ENCODE measurements around the gene LRRK1.

Gene LRRK1

DNA sequence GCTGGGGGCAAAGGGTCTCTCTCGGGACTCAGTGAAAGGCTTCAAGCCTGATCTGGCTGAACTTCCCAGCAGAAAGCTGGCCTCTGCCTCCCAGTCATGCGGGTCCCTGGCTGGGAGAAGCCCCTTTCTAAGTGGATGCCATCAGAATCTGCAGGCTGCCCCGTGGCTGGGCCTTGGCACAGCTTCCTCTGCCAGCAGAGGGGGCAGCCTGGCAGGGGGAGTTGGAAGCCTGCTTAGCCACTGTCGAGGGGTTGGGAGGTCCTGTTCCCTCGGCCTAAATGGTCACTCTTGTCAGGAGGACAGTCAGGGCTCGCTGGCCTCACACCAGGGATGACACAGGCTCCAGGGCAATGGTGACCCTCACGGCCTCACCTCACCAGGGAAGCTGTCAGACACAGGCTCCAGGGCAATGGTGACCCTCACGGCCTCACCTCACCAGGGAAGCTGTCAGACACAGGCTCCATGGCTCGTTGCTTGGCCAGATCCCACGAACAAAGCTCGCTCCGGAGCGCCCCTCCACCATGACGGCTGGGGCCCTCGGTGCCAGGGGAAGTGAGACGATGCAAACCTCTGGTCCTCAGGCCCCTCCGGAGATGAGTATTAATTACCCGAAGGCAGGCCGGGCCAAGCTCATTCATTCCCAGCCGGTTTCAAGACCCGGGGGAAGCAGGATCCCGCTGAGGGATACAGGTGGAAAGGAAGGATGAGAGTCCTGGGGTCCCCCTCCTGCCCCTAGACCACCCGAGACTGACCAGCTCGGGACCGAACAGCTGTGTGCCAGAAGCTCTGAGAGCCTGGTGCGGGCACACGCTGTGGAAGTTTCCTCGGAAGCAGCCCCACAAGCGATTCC, 181.7 kb downstream of the LRRK1 start:
- no peak for DNase-seq

DNA sequence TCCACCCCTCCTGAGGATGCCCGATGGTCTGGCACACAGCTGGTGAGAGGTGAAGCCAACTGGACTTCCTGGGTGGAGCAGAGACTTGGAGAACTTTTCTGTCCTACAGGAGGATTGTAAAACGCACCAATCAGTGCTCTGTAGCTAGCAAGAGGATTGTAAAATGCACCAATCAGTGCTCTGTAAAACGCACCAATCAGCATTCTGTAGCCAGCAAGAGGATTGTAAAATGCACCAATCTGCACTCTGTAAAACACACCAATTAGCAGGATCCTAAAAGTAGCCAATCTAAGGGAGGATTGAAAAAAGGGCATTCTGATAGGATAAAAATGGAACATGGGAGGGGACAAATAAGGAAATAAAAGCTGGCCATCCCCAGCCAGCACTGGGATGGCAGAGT, 182.5 kb downstream of the LRRK1 start:
- no peak for DNase-seq

DNA sequence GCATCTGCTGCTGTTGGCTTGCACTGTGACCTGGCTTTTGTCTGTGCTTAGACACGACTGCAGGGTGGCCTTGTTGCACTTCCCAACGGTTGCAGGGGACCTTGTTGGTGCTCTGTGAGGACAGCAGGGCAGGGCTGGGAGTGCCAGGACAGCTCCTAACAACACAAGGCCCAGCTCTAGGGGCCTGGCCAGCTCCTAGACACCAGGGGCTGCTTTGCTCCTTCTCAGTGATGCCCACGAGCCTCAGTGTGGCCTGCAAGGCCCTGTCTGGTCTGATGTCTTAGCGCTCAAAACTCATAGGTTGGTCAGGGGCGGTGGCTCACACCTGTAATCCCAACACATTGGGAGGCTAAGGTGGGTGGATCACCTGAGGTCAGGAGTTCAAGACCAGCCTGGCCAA, 183.6 kb downstream of the LRRK1 start:
- no peak for DNase-seq

DNA sequence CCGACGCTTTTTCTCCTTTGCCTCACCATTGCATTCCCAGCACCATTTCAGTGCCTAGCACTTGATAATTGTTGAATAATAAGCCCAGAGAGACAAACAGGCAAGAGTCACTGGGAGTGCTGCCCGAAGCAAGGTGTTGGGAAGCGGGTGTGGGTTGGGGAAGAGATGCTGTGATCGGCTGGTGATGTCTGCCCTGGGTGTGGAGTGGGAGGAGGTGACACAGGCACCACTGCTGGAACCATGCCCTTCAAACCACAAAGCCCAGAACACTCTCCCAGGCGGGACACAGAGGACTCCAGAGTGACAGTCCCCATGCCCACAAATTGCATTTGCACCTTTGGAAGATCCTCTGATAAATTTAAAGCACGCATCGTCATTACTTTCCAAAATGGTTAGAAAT, 184.4 kb downstream of the LRRK1 start:
- DNase-seq = no peak

DNA sequence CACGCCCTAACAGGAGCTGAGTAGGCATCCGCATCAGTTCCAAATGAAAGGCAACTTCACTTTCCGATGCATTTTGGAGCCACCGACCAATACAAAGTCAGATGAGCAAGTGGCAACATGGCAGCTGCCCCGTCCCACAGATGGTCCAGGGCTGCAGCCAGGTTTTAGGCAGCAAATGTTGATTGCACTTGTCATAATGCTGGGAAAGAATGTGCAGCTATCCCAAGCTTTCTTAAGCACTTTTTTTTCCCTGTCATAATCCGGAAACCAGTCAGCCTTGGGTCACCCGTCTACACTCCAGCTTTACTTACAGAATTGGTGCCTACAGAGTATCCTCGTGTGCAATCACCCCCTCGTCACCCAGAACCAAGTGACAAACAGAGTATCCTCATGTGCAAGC, 185.0 kb downstream of the LRRK1 start:
- no peak for DNase-seq

DNA sequence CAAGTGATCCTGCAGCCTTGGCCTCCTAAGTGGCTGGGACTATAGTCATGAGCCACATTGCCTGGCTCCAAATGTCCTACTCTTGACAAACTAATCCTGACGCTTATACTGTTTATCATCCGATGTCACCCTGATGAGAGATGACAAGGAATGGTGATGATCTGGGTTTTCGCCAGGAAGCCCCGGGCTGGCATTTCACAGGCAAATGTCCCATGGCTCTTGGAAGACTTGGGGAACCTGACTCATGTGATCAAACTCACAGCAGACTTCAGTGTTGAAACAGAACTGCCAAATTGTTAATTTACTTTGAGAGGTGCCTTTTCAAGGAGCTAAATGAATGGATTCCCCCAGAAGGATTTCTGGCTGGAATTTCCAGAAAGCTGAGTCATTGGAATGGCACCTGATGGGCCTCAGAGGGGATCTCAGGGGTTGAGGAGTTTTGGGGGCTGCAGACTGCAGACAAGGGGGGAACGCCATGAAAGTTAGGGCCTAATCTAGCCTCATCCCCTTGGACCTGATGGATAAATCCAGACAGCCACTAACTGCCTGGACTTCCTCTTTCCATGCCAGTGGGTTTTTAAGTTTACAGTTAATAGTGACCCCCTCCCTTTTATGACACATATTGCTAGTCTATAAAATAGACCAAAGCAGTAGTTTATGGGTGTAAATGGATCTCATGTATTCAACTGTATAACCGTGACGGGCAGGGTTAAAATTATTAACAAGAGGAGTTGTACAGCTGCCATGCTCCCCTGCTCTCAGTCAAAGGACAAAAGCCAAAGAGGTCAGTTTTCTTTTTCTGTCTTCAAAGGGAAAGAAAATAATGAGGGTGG, 186.1 kb downstream of the LRRK1 start:
- no peak for DNase-seq

DNA sequence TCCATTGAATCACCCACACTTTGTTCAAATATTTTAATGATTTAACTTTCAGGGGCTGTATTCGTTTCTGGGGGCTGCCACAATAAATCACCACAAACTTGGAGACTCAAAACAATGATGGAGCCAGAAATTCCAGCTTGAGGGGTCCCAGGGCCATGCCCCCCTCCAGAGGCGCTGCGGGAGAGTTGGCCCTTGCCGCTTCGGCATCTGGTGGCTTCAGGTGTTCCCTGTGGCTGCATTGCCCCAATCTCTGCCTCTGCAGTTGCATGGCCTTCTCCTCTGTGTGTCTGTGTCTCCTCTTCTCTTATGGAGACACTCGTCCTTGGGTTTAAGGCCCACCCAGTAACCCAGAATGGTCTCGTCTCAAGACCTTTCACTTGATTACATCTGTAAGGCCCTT, 187.9 kb downstream of the LRRK1 start:
- no peak for DNase-seq

DNA sequence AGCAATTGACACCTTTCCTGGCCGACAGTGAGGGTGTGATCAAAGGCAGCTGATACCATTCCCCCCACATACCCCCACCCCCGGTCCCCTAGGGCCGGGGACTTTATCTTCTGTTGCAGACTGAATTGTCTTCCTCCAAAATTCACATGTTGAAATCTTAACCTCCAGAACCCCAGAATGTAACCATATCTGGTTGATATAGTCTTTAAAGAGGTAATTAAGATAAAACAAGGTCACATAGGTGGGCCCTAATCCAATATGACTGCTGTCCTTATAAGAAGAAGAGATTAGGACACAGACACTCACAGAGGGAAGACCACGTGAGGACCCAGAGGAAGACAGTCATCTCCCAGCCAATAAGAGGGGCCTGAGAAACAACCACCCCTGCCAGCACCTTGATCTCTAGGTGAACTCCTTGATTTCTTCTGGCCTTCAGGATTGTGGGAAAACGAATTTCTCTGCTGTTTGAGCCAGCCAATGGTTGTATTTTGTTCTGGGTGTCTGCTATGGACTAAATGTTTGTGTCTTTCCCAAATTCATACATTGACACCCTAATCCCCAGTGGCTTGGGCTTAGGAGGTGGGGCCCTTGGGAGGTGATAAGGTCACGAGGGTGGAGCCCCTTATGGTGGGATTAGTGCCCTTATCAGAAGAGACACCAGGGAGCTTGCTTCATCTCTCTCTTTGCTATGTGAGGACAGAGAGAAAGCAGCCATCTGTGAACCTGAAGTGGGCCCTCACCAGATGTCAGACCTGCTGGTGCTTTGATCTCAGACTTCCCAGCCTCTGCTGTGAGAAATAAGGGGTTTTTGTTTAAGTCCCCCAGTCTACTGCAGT, 188.7 kb downstream of the LRRK1 start:
- peak; percentile 55 for DNase-seq

DNA sequence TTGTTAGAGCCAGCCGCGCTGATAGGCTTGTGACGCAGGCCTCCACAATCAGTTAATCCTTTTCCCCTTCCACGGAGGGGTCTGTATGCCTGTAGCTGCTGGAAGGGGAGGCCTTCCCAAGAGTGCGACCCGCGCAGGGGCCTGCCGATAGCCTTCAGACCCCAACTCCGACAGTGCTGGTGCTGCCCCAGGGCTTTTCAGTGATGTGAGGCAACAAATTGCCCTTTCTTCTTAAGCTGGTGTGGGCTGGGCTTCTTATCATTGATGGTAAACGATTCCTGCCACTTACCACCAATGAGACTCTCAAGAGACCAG, 189.3 kb downstream of the LRRK1 start:
- DNase-seq = no peak

DNA sequence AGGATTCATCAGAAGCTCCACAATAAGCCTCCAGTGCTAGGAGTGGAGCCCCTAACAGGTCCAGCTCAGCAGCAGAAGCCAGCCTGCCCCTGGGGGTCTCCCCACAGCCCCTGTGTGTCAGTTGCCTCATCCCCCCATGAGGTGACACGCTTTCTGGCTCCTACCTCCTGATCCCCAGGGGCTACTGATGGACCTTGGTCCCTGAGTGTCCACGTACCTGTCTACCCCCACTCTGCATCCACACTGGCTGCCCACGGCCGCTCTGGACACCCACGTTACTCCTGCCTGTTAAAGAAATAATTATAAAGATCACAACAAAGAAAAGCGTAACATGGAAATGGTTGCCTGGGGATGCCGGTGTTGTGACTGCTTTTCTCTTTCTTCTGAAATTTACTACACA, 189.6 kb downstream of the LRRK1 start:
- DNase-seq = no peak

DNA sequence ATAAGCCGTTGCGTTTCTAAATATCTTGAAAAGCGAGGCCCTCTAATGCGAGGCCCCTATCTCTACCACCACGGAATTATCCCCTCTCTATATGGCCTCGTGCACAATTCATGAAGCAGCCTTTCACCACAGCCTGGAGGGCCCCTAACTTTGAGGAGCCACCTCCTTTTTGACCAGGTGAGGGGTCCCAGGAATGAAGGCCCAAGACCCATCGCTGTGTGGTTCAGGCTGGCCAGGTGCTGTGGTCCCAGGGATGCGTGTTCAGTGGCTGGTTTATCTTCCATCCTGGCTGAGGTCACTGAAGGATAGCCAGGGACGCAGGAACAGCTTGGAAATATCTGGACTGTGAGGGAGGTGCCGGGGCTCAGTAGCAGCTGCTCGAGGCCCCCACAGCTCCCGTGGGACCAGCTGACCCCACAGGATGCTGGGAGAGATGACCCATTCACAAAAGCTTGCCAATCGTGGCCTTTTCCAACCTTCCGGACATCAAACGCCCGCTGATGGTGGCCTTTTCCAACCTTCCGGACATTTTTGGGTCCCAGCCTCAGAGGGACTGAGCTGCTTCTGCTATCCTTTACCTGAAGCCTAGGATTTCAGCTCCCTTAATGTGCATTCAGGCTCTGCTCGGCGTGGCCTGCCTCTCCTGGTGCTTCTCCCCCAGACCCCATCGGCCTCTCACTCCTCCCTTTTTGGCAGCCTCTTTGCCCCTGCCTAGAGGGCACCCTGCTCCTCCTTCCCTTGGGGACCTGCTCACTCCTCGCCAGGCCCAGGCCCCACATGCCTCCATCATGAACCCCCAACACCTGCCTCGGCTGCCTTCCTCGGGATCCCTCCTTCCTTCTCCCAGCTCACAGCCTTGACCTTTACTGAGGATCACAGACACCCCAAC, 191.8 kb downstream of the LRRK1 start:
- no peak for DNase-seq

DNA sequence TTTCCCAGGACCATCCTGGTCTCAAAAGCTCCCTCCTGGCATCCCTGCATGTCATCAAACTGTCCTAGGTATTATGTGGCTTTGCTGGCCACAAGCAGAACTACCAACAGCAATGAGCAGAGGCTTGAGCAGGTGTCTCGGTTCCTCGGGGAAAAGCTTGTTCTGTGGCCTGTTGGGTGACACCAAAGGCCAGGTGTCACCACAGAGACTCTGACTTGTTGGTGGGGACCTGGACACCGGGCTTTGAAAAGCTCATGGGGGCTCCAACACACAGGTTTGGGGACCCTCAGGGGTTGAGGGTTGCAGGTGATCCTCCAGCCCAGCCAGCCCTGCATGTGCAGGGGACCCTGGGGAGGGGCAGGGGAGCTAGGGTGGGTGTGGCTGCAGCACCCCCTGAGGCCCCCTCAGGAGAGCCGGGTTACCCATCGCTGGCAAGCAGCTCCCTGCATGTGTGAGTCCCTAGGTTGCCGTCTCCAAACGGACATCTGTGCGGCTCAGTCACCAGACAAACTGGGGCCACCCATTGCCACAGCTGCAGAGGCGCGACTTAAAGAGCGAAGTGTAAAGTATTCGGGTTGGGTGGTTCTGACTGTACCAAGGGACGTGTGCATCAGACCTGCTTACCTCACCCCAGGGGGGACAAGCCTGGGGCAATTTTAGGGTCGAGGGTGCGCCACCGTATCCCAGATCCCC, 192.6 kb downstream of the LRRK1 start:
- DNase-seq = no peak

DNA sequence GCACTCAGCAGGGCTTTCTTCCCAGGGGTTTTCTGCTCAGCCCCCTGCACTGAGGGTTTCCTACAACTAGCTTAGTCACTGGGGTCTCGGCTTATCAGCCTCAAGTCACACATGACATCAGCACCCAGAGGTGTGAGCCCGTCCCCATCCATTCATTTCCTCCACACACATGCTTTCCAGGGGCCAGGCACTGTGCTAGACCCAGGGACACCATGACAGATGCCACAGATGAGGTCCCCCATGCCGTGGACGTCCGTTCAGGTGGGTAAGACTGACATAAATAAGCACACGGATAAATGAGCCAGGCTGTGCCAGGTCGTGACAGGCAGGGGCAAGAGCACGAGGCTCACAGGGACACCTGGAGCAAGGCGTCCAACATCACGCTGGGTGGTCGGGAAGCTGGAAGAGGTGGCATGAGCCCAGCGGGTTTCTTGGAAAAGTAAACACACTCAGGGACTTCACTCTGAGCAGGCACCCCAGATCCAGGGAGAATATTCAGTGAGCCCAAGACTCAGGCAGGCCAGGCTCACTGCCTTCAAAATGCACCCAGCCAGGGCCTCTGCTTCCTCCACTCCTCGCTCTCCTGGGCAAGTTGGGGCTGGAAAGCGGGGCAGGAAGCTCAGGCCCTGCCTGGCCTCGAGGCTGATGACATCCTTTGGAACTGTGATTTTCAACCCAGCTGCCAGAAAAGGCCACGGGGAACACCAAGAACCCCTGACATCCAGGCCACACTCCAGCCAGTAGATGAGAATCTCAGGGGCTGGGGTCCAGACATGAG, 193.4 kb downstream of the LRRK1 start:
- no peak for DNase-seq

DNA sequence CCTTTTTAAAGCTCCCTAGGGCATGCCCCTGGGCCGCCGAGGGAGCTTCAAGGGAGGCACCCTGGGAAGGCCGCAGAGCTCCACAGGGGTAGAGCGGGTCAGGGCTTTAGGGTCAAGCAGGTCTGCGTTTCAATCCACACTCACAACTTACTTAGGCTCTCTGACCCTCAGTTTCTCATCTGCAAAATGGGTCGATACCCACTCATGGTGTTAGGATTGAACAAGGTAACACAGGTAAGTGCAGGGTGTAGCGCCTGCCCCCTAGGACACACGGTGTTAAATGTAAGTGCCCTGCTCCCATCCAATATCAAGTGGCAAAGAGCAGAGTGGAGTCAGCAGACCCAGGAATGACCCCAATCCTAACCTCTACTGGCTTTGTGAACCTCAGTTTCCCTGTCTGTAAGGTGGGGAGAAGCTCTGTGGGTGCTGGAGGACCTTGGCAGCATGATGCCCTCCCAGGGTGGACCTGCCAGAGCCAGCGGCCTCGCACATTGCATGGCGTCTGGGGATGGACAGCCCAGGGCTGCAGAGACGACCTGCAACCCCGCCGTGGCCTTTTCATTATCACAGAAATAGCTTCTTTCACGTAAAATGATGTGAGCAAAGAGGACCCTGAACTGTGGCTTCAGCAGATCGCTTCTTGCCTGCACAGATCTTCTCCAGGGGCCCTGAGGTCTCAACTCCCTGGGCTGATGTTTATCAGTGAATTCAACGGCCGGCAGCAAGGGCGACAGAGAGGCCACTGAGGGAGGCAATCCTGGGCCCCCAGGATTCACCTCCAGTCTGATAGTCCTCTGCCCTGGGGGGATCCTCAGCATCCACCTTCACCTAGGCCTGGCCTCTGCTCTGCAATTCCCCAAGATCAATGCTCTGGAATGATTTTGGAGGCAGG, 194.2 kb downstream of the LRRK1 start:
- no peak for DNase-seq

DNA sequence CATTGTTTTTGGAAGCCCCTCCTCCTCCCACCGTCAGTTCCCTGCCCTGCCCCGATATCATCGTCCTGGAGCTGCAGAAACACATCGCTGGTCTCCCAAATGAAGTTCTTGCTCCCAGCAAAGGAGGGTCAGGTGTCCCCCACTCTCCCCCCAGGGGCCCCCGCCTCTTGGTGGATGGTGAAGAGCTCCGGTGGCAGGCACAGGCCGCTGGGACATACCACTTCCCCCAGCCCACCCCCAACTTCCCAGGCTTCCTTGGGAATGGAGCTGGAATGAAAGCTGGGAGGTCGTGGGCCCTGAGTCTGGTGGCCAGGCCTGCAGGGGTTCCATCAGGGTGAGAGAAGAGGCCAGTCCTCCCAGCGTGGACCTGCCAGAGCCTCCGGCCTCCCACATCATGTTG, 195.0 kb downstream of the LRRK1 start:
- DNase-seq = no peak

DNA sequence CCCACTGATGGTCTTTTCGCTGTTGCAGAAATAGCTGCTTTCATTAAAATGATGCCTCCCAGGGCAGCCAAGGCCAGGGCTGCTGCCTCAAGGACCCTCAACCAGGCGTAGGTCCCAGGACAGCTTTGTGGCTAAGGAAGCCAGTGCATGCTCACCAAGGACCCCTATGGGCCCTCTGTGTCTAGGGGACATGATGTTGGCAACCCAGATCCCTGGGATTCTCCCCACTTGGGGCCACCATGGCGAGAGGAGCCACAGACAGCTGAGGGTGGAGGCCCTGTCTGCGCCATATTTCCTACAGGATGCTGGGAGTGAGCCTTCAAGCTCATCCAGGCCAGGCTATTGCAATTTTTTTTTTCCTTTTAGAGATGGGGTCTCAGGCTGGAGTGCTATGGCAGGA, 195.5 kb downstream of the LRRK1 start:
- DNase-seq = no peak

DNA sequence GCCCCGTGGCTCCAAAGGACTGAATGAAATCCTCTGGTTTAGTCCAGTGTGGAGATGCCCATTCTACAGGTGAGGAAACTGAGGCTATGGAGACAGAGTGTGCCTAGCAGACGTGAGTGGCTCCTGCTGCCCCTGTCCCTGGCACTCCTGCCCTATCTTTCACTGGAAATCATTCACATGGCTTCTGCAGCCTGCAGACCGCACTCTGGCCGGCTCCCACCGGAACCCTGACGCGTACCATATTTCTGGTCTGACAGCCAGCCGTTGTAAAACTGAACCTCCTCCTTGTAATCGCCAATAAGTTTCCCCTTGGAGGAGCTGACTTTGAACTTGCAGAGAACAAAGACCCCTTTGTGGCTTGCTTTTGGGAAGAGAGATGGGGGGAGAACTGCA, 196.2 kb downstream of the LRRK1 start:
- no peak for DNase-seq

DNA sequence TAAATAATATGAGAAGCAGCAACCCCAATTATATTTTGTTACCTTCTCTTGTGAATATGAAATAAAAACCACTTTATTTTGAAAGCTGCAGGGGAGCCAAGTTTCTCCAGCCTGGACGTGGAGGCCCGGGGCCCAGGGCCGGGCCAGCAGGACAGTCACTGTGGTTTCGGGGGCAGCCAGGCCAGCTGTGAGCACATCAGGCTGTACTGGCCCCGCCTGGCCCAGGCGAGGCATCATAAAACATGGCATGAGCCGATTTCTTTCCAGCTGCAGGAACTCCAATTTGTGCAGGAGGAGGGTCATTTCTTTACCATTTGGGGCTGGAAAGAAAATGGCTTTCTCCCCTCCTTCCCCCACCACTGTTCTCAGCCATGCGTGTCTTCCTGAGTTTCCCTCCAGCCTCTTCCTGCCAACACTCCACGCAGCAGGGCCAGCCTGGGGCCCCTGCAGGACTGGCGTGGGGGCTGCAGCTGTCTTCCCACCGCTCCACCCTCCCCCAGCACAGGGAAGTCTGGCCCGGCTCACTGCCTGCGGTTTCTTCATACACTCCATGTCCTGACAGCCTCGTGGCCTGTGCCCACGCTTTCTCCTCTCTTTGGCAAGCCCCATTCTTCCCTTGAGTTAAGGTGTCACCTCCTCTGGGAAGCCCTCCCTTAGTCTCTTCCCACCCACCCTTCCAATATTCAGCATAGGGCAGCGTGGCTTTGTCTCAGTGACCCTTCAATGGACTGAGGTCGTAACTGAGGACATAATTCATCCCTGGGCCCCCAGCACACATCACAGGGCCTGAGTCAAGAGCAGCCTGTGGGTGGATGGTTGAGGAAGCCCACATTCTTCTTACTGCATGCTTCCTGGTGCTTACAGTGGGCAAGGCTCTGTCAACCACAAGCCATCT, 196.9 kb downstream of the LRRK1 start:
- no peak for DNase-seq

DNA sequence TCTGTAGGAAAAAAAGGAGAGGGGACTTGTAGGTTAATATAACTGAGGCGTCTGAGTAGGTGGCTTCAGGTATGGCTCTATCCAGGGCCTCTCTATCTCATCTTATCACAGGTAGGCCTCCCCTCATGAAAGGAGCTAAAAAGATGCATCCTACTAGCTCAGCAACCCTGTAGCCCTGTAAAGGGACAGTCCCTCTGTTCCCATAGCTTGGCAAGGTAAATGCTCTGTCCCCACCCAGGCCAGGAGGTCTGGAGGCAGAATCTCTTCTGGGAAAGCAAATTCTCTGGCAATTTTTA, 197.5 kb downstream of the LRRK1 start:
- DNase-seq = no peak
